Panc1 (cell line): ENCODE data around the gene CRLF1. TPM values are rescaled to one million over a fixed set of nuclear protein-coding genes. Genes with fewer than 3 reads are reported as not detected.

Experiments used
- ATAC-seq: fragments of 200-7000 bp; cut with Tn5 transposase; 2 replicates; pipeline ENCODE4 v1.9.1; 2020; ENCODE audit warnings: mild to moderate bottlenecking, moderate library complexity
- BruUV-seq: library from RNA; stranded (reverse); fragments of 400-500 nt; replicated peaks from 2 replicates; lab custom pipeline; 2021; lab: Mats Ljungman, UMichigan
- CTCF ChIA-PET: fragments of 300-600 bp; sonication (Branson Sonifier 250); formaldehyde crosslinking; loops from one replicate; lab custom pipeline; 2022; ENCODE audit warnings: antibody characterized with exemption; lab: Charles Lee
- POLR2A ChIA-PET: fragments of 300-600 bp; sonication (Branson Sonifier 250); formaldehyde crosslinking; loops from one replicate; lab custom pipeline; 2022; ENCODE audit warnings: antibody characterized with exemption; lab: Charles Lee
- DNase-seq: peaks from one replicate; pipeline ENCODE4 v3.0.0-alpha.2; 2010; ENCODE audit warnings: low read depth, low spot score
- H3K27ac ChIP-seq: 2 replicates; pipeline ENCODE4 v1.5.1; 2011; ENCODE audit warnings: mild to moderate bottlenecking, low read length, inconsistent platforms
- H3K27me3 ChIP-seq: fragments of 200-500 bp; sonication (Bioruptor generic); 2 replicates; pipeline ENCODE4 v1.6.0; 2014; ENCODE audit warnings: low read length, inconsistent platforms; ENCODE audit not compliant: control insufficient read depth, insufficient read depth
- H3K36me3 ChIP-seq: fragments of 200-500 bp; sonication (Bioruptor generic); 2 replicates; pipeline ENCODE4 v1.5.1; 2014; ENCODE audit warnings: inconsistent platforms, mild to moderate bottlenecking, low read length, moderate library complexity; ENCODE audit not compliant: control insufficient read depth, insufficient read depth
- H3K4me1 ChIP-seq: 2 replicates; pipeline ENCODE4 v1.5.1; 2011; ENCODE audit warnings: inconsistent platforms, mild to moderate bottlenecking, low read length, moderate library complexity; ENCODE audit not compliant: control insufficient read depth, insufficient read depth
- H3K4me3 ChIP-seq, 2 experiments: 2 replicates each; pipeline ENCODE4 v1.5.1; 2011 to 2012; ENCODE audit warnings: low read depth in 2 of 2, low read length in 2 of 2, mild to moderate bottlenecking in 2 of 2, inconsistent platforms in 1 of 2, moderate library complexity in 1 of 2
- H3K9me3 ChIP-seq: fragments of 200-500 bp; sonication (Bioruptor generic); 2 replicates; pipeline ENCODE4 v1.5.1; 2014; ENCODE audit warnings: low read depth, mild to moderate bottlenecking, inconsistent platforms, low read length, moderate library complexity; ENCODE audit not compliant: control insufficient read depth, insufficient read depth
- POLR2AphosphoS5 ChIP-seq: IDR thresholded peaks from 2 replicates; pipeline ENCODE4 v1.6.1; 2012; ENCODE audit warnings: mild to moderate bottlenecking, low read depth, low read length, moderate library complexity
- SIN3A ChIP-seq: IDR thresholded peaks from 2 replicates; pipeline ENCODE4 v1.6.1; 2012; ENCODE audit warnings: low read depth, mild to moderate bottlenecking, low read length, moderate library complexity, borderline replicate concordance; ENCODE audit not compliant: insufficient read depth
- TCF7L2 ChIP-seq: IDR thresholded peaks from 2 replicates; pipeline ENCODE4 v1.6.1; 2011; ENCODE audit warnings: mild to moderate bottlenecking, low read depth, low read length, inconsistent platforms
- in situ Hi-C: cut with HindIII; loops from 2 replicates; pipeline ENCODE4 v1.10.0; 2016; ENCODE audit warnings: low sequenced_read_pairs, low pct_unique_long_range_greater_than_20kb
- intact Hi-C: fragments of 100-400 bp; cut with micrococcal nuclease; formaldehyde crosslinking; loops from one replicate; pipeline ENCODE4 v1.10.0; 2022; ENCODE audit not compliant: unreplicated experiment
- total RNA-seq: library from RNA; stranded (reverse); gene quantifications from one replicate; pipeline ENCODE4 v1.2.1, GENCODE V29; 2021; ENCODE audit not compliant: unreplicated experiment
- TF ChIP-seq, protein P1 (sequence below), 2 experiments: IDR thresholded peaks; 2 replicates each; pipeline ENCODE4 v1.6.1; 2011 to 2012; ENCODE audit warnings: low read depth in 2 of 2, control low read depth in 1 of 2, low read length in 1 of 2, mild to moderate bottlenecking in 1 of 2, moderate library complexity in 1 of 2; ENCODE audit not compliant: insufficient read depth in 1 of 2
- TF ChIP-seq, protein P2 (sequence below): fragments of 450-650 bp; IDR thresholded peaks from 2 replicates; pipeline ENCODE4 v1.5.1; 2017; ENCODE audit warnings: mild to moderate bottlenecking

CRLF1 gene
- total RNA-seq, 1 experiment from 2014 or later, result 3.5 TPM

DNA sequence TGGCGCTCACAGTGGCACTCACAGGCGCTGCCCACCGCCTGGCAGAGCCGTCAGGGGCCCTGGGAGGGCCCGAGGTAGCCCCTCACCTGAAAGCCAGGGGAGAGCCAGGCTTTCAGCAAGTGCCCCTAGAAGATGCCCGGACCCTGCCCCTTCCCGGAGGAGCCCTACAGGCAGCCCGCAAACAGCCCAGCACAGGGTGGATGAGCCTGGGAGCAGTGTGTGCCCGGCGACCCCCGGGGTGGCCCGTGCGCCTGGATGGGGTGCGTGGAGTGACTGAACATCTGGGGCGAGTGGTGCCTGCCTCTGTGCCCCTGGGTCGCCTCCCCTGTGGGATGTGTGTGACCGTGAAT lies 1.4 kb downstream of the CRLF1 start:
- ChIA-PET CTCF (interaction anchor here (0.6 kb wide), 1 partner anchor 78 kb away, joined by 5 read pairs; no protein-coding TSS in a partner anchor), POLR2A (interaction anchor here (0.6 kb wide), 1 partner anchor 33 kb away, joined by 18 read pairs; no protein-coding TSS in a partner anchor)
- Histone ChIP-seq H3K4me3 (no peak overlapping the region), H3K27me3 (peaks cover 2% of the 10 kb centered on the region), H3K27ac (no peak overlapping the region), H3K36me3 (no peaks in the 10 kb centered on the region), H3K9me3 (no peaks in the 10 kb centered on the region), H3K4me1 (peaks cover 2% of the 10 kb centered on the region)
- no TSS peak for BruUV-seq
- intact Hi-C loops, result no loop called here
- DNase-seq (no peak), ATAC-seq (no peak)
- TF ChIP-seq, protein P1, sequence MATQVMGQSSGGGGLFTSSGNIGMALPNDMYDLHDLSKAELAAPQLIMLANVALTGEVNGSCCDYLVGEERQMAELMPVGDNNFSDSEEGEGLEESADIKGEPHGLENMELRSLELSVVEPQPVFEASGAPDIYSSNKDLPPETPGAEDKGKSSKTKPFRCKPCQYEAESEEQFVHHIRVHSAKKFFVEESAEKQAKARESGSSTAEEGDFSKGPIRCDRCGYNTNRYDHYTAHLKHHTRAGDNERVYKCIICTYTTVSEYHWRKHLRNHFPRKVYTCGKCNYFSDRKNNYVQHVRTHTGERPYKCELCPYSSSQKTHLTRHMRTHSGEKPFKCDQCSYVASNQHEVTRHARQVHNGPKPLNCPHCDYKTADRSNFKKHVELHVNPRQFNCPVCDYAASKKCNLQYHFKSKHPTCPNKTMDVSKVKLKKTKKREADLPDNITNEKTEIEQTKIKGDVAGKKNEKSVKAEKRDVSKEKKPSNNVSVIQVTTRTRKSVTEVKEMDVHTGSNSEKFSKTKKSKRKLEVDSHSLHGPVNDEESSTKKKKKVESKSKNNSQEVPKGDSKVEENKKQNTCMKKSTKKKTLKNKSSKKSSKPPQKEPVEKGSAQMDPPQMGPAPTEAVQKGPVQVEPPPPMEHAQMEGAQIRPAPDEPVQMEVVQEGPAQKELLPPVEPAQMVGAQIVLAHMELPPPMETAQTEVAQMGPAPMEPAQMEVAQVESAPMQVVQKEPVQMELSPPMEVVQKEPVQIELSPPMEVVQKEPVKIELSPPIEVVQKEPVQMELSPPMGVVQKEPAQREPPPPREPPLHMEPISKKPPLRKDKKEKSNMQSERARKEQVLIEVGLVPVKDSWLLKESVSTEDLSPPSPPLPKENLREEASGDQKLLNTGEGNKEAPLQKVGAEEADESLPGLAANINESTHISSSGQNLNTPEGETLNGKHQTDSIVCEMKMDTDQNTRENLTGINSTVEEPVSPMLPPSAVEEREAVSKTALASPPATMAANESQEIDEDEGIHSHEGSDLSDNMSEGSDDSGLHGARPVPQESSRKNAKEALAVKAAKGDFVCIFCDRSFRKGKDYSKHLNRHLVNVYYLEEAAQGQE (IDR thresholded peaks at IDR 0.05; ENCODE audit: insufficient read depth in 1 of 2, low read depth in 2 of 2, low read length in 1 of 2), result no peak
- no peak for TF ChIP-seq SIN3A
- TF ChIP-seq POLR2AphosphoS5, result no peak
- TF ChIP-seq TCF7L2, result no peak
- TF ChIP-seq, protein P2, sequence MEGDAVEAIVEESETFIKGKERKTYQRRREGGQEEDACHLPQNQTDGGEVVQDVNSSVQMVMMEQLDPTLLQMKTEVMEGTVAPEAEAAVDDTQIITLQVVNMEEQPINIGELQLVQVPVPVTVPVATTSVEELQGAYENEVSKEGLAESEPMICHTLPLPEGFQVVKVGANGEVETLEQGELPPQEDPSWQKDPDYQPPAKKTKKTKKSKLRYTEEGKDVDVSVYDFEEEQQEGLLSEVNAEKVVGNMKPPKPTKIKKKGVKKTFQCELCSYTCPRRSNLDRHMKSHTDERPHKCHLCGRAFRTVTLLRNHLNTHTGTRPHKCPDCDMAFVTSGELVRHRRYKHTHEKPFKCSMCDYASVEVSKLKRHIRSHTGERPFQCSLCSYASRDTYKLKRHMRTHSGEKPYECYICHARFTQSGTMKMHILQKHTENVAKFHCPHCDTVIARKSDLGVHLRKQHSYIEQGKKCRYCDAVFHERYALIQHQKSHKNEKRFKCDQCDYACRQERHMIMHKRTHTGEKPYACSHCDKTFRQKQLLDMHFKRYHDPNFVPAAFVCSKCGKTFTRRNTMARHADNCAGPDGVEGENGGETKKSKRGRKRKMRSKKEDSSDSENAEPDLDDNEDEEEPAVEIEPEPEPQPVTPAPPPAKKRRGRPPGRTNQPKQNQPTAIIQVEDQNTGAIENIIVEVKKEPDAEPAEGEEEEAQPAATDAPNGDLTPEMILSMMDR, result no peak
- in situ Hi-C loops, result no loop called here

DNA sequence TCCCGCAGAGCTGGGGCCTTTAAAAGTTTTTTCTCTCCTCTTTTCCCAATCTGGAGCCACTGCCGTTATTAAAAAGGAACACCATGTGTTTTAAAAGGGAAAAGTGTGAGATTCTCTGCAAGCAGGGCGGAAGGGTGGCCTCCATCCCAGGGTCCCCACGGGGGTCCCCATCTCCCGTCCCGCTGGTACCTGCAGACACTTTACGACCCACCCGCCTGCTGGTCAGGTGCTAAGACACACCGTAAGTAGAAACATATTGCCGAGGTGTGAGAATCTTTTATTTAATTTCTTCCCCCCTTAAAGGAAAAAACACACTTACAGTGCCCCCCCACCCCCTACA lies 1.8 kb downstream of the CRLF1 start:
- TF ChIP-seq TCF7L2 (no peak), POLR2AphosphoS5 (no peak), SIN3A (no peak)
- TF ChIP-seq, protein P2, result no peak
- TF ChIP-seq, protein P1 (IDR thresholded peaks at IDR 0.05; ENCODE audit: insufficient read depth in 1 of 2, low read depth in 2 of 2, low read length in 1 of 2), result no peak
- peaks cover 2% of the 10 kb centered on the region for H3K4me1 ChIP-seq
- no peak overlapping the region for H3K4me3 ChIP-seq
- in situ Hi-C loops, result no loop called here
- ATAC-seq (no peak), DNase-seq (no peak)
- ChIA-PET CTCF (interaction anchor here (0.6 kb wide), 1 partner anchor 78 kb away, joined by 5 read pairs; no protein-coding TSS in a partner anchor), POLR2A (interaction anchor here (0.6 kb wide), 1 partner anchor 32 kb away, joined by 18 read pairs; no protein-coding TSS in a partner anchor)
- intact Hi-C loops, result no loop called here
- no TSS peak for BruUV-seq
- no peak overlapping the region for H3K27ac ChIP-seq
- no peaks in the 10 kb centered on the region for H3K36me3 ChIP-seq
- H3K27me3 ChIP-seq, result peaks cover 2% of the 10 kb centered on the region
- H3K9me3 ChIP-seq, result no peaks in the 10 kb centered on the region
